ENCODE measurements around the gene GNAS-AS1.

The GNAS-AS1 gene

GRCh38 chr20:58784321-58785074 lies 66.2 kb downstream of the GNAS-AS1 start:
- DNase-seq (ENCODE audit: low spot score) (no peak), FAIRE-seq (no peak)

GRCh38 chr20:58783511-58784011 lies 67.1 kb downstream of the GNAS-AS1 start:
- DNase-seq (ENCODE audit: low spot score) (no peak), FAIRE-seq (no peak)

- DNase-seq (ENCODE audit: low spot score) (no peak), FAIRE-seq (no peak)
Observed at GRCh38 chr20:58781138-58781537, 69.6 kb downstream of the GNAS-AS1 start.

- DNase-seq (ENCODE audit: low spot score) (no peak), FAIRE-seq (no peak)
Observed at GRCh38 chr20:58778760-58779159, 71.9 kb downstream of the GNAS-AS1 start.

GRCh38 chr20:58777657-58778056 lies 73.0 kb downstream of the GNAS-AS1 start:
- DNase-seq (ENCODE audit: low spot score): no peak
- FAIRE-seq: peak; percentile 73

- FAIRE-seq (no peak), DNase-seq (ENCODE audit: low spot score) (no peak)
Observed at GRCh38 chr20:58776109-58776508, 74.6 kb downstream of the GNAS-AS1 start.

- FAIRE-seq (no peak), DNase-seq (ENCODE audit: low spot score) (no peak)
Observed at GRCh38 chr20:58775371-58775770, 75.3 kb downstream of the GNAS-AS1 start.

GRCh38 chr20:58774667-58775263 lies 75.9 kb downstream of the GNAS-AS1 start:
- FAIRE-seq: no peak
- DNase-seq (ENCODE audit: low spot score): no peak

GRCh38 chr20:58774214-58774613 lies 76.5 kb downstream of the GNAS-AS1 start:
- FAIRE-seq (peak; percentile 23), DNase-seq (ENCODE audit: low spot score) (no peak)

- DNase-seq (ENCODE audit: low spot score): no peak
- FAIRE-seq: no peak
Observed at GRCh38 chr20:58772786-58773185, 77.9 kb downstream of the GNAS-AS1 start.

Measured in urothelium cell line (cell line).